ENCODE measurements around the gene INF2. TPM values are rescaled to one million over a fixed set of nuclear protein-coding genes. Genes with fewer than 3 reads are reported as not detected.

The INF2 gene
- total RNA-seq, 1 experiment from 2014 or later, result 70.8 TPM

DNA sequence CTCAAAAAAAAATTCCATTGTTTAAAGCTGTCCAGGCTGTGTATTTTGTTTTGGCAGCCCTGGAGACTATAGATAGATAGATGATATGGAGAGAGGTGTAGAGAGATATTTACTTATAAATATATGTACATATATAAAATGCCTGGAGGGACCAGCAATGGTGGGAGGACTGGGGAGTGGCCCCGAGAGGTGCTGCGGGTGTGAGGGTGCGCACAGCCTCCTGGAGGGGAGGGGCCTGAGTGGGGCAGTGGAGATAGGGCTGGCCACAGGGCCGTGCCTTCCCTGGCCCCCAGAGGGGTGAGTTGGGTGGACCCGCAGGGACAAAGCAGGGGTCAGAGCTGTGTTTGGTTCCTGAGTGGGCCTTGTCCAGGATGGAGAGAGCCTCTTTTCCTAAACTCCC, 41.1 kb downstream of the INF2 start:
- Histone ChIP-seq H3K9me3 (no peaks in the 10 kb centered on the region), H3K36me3 (ENCODE audit: control insufficient read depth, insufficient read depth, low read length) (no peaks in the 10 kb centered on the region), H3K4me3 (ENCODE audit: low read depth, low read length) (no peak overlapping the region), H3K4me1 (no peaks in the 10 kb centered on the region), H3K27me3 (replicated peaks; ENCODE audit: control insufficient read depth, insufficient read depth, low read length) (no peaks in the 10 kb centered on the region)
- H3K9me3 Mint-ChIP-seq (ENCODE audit: unreplicated experiment), result no peaks in the 10 kb centered on the region
- no peak overlapping the region for H3K27ac Mint-ChIP-seq (ENCODE audit: unreplicated experiment)
- H3K4me1 Mint-ChIP-seq (ENCODE audit: low read depth, unreplicated experiment), result no peaks in the 10 kb centered on the region
- CTCF ChIA-PET, result interaction anchor here (0.6 to 1.0 kb wide), 2 partner anchors 38 to 986 kb away, joined by 3 to 4 read pairs; no protein-coding TSS in a partner anchor
- intact Hi-C loops (cut with micrococcal nuclease; ENCODE audit: unreplicated experiment), result no loop called here
- POLR2A ChIA-PET, result no interaction called here
- H3K36me3 Mint-ChIP-seq (ENCODE audit: insufficient read depth, unreplicated experiment), result peaks cover 11% of the 10 kb centered on the region
- TF ChIP-seq, protein P1, sequence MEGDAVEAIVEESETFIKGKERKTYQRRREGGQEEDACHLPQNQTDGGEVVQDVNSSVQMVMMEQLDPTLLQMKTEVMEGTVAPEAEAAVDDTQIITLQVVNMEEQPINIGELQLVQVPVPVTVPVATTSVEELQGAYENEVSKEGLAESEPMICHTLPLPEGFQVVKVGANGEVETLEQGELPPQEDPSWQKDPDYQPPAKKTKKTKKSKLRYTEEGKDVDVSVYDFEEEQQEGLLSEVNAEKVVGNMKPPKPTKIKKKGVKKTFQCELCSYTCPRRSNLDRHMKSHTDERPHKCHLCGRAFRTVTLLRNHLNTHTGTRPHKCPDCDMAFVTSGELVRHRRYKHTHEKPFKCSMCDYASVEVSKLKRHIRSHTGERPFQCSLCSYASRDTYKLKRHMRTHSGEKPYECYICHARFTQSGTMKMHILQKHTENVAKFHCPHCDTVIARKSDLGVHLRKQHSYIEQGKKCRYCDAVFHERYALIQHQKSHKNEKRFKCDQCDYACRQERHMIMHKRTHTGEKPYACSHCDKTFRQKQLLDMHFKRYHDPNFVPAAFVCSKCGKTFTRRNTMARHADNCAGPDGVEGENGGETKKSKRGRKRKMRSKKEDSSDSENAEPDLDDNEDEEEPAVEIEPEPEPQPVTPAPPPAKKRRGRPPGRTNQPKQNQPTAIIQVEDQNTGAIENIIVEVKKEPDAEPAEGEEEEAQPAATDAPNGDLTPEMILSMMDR (IDR thresholded peaks at IDR 0.05; ENCODE audit: insufficient read depth in 1 of 2, low read depth in 1 of 2, low read length in 1 of 2, severe bottlenecking in 1 of 2, unreplicated experiment in 1 of 2), result no peak
- H3K4me3 Mint-ChIP-seq (ENCODE audit: unreplicated experiment), result no peak overlapping the region
- no peak for DNase-seq
- no TSS peak for BruUV-seq (replicated peaks)
- H3K27me3 Mint-ChIP-seq (ENCODE audit: insufficient read depth, unreplicated experiment), result peaks cover 7% of the 10 kb centered on the region

DNA sequence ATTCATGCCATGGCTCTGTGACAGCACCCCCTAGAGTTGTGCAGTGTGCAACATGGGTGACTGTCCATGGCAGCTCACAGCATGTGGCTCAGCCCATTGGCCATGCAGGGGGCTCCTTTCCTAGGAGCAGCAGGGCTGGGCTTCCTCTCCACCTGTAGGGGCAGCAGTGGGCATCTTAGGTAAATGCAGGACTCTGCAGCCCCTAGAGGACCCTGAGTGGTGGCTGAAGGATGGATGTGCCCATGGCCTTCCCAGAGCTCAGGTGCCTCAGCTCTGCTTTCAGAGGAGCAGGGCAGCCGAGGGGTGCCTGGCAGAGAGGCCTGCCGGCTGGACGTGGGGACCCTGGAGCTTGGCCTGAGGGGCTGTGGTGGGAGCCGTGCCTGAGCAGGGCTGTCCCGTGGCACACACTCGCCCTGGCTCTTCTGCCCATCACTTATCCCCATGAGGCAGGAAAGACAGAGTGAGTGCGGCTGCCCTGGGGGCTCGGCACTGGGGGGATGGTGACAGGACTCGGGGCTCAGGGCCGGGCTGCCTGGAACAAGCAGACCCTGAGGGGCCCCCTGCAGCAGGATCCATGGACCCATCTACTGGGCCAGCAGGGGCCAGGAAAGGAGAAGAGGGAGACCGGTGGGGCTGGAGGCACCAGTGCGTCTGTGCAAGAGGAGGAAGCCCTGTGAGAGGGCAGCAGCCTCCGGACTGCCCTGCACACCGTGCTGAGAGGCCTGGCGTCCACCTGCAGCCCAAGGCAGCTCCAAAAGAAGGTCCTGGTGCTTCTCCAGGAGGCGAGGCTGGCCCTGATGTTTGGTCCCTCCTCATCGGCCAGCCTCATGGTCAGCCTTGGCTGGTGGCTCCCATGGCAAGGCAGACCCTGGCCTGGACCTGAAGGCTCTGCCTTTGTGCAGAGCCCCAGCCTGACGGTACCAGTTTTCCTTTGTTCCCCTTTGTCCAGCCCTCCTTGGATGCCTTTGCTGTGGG, 42.2 kb downstream of the INF2 start:
- no peaks in the 10 kb centered on the region for H3K27me3 ChIP-seq (replicated peaks; ENCODE audit: control insufficient read depth, insufficient read depth, low read length)
- no TSS peak for BruUV-seq (replicated peaks)
- peaks cover 11% of the 10 kb centered on the region for H3K36me3 Mint-ChIP-seq (ENCODE audit: insufficient read depth, unreplicated experiment)
- peaks cover 7% of the 10 kb centered on the region for H3K27me3 Mint-ChIP-seq (ENCODE audit: insufficient read depth, unreplicated experiment)
- no peak overlapping the region for H3K4me3 ChIP-seq (ENCODE audit: low read depth, low read length)
- TF ChIP-seq, protein P1 (IDR thresholded peaks at IDR 0.05; ENCODE audit: insufficient read depth in 1 of 2, low read depth in 1 of 2, low read length in 1 of 2, severe bottlenecking in 1 of 2, unreplicated experiment in 1 of 2), result peak; percentile 62 to 70
- no peaks in the 10 kb centered on the region for H3K36me3 ChIP-seq (ENCODE audit: control insufficient read depth, insufficient read depth, low read length)
- H3K27ac Mint-ChIP-seq (ENCODE audit: unreplicated experiment), result no peak overlapping the region
- H3K9me3 Mint-ChIP-seq (ENCODE audit: unreplicated experiment), result no peaks in the 10 kb centered on the region
- H3K4me3 Mint-ChIP-seq (ENCODE audit: unreplicated experiment), result no peak overlapping the region
- H3K4me1 ChIP-seq, result no peaks in the 10 kb centered on the region
- no peaks in the 10 kb centered on the region for H3K9me3 ChIP-seq
- CTCF ChIA-PET, result interaction anchor here (0.6 to 1.2 kb wide), 5 partner anchors 21 to 987 kb away, joined by 3 to 11 read pairs (median 4); partner anchors contain the start of gene SIVA1
- H3K4me1 Mint-ChIP-seq (ENCODE audit: low read depth, unreplicated experiment), result no peaks in the 10 kb centered on the region
- intact Hi-C loops (cut with micrococcal nuclease; ENCODE audit: unreplicated experiment), result no loop called here
- peak; percentile 64 to 68 for DNase-seq
- POLR2A ChIA-PET, result interaction anchor here (1.2 kb wide), 1 partner anchor 21 kb away, joined by 3 read pairs; the partner anchor contains the start of gene SIVA1

DNA sequence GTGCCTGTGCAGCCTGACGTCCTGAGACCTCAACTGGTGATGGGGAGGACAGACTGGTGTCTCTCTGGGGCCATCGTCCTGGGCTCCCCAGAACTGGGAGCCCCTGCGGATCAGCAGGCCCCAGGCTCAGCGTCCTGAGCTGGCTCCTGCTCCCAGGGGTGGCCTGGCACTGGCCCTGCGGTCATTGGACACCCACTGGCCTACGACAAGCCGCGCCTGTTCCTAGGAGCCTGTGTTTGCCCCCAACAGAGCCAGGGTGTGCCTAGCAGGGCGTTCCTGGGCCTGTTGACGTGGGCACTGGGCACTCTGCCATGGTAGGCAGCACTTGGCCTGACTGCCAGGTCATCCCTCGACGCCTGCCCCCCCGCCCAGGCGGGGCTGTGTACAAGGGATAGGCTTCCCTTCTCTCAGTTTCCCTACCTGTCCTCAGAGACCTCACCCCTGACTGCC, 43.0 kb downstream of the INF2 start:
- Histone ChIP-seq H3K4me1 (no peaks in the 10 kb centered on the region), H3K36me3 (ENCODE audit: control insufficient read depth, insufficient read depth, low read length) (no peaks in the 10 kb centered on the region), H3K9me3 (no peaks in the 10 kb centered on the region), H3K27me3 (replicated peaks; ENCODE audit: control insufficient read depth, insufficient read depth, low read length) (no peaks in the 10 kb centered on the region), H3K4me3 (ENCODE audit: low read depth, low read length) (no peak overlapping the region)
- CTCF ChIA-PET, result interaction anchor here (0.6 to 1.0 kb wide), 2 partner anchors 162 to 757 kb away, joined by 3 to 5 read pairs; no protein-coding TSS in a partner anchor
- no peak for DNase-seq
- intact Hi-C loops (cut with micrococcal nuclease; ENCODE audit: unreplicated experiment), result no loop called here
- H3K9me3 Mint-ChIP-seq (ENCODE audit: unreplicated experiment), result no peaks in the 10 kb centered on the region
- no peaks in the 10 kb centered on the region for H3K4me1 Mint-ChIP-seq (ENCODE audit: low read depth, unreplicated experiment)
- no peak overlapping the region for H3K4me3 Mint-ChIP-seq (ENCODE audit: unreplicated experiment)
- POLR2A ChIA-PET, result interaction anchor here (1.2 kb wide), 1 partner anchor 20 kb away, joined by 3 read pairs; the partner anchor contains the start of gene SIVA1
- H3K27me3 Mint-ChIP-seq (ENCODE audit: insufficient read depth, unreplicated experiment), result peaks cover 7% of the 10 kb centered on the region
- no TSS peak for BruUV-seq (replicated peaks)
- no peak overlapping the region for H3K27ac Mint-ChIP-seq (ENCODE audit: unreplicated experiment)
- H3K36me3 Mint-ChIP-seq (ENCODE audit: insufficient read depth, unreplicated experiment), result peaks cover 11% of the 10 kb centered on the region
- TF ChIP-seq, protein P1 (IDR thresholded peaks at IDR 0.05; ENCODE audit: insufficient read depth in 1 of 2, low read depth in 1 of 2, low read length in 1 of 2, severe bottlenecking in 1 of 2, unreplicated experiment in 1 of 2), result no peak
